IMR-90 (cell line): Measurements from ENCODE around the gene DNAJC22. TPM values are rescaled to one million over a fixed set of nuclear protein-coding genes. Genes with fewer than 3 reads are reported as not detected.

ENCODE experiments used
- ATAC-seq: fragments of 200-7000 bp; cut with Tn5 transposase; 2 replicates; pipeline ENCODE4 v1.9.1; 2020; ENCODE audit warnings: low read depth, mild to moderate bottlenecking, moderate library complexity
- BruUV-seq: library from RNA; stranded (reverse); fragments of 400-500 nt; replicated peaks from 2 replicates; lab custom pipeline; 2021; lab: Mats Ljungman, UMichigan
- CTCF ChIA-PET: fragments of 300-600 bp; formaldehyde crosslinking; extraction: SDS; loops from one replicate; lab custom pipeline; 2021; ENCODE audit warnings: antibody characterized with exemption; lab: Yijun Ruan, JAX
- POLR2A ChIA-PET: fragments of 300-600 bp; sonication (Branson Sonifier 250); formaldehyde crosslinking; loops from one replicate; lab custom pipeline; 2022; ENCODE audit warnings: antibody characterized with exemption; ENCODE audit not compliant: unreplicated experiment; lab: Charles Lee
- DNase-seq: peaks from one replicate; pipeline ENCODE4 v3.0.0; 2013
- H2AFZ ChIP-seq: replicated peaks from 2 replicates; pipeline ENCODE3; 2013; ENCODE audit warnings: low read length, mild to moderate bottlenecking; ENCODE audit not compliant: poor library complexity
- H2AK5ac ChIP-seq: 2 replicates; pipeline ENCODE4 v1.6.1; 2013; ENCODE audit warnings: low read depth, low read length, inconsistent platforms
- H2AK9ac ChIP-seq: replicated peaks from 2 replicates; pipeline ENCODE3; 2013; ENCODE audit warnings: mild to moderate bottlenecking, low read depth, low read length, moderate library complexity; ENCODE audit not compliant: poor library complexity
- H2BK120ac ChIP-seq: 2 replicates; pipeline ENCODE4 v1.6.1; 2013; ENCODE audit warnings: low read depth, low read length, inconsistent platforms
- H2BK15ac ChIP-seq: 3 replicates; pipeline ENCODE4 v1.6.1; 2013; ENCODE audit warnings: low read depth, low read length, inconsistent platforms
- H2BK20ac ChIP-seq: 2 replicates; pipeline ENCODE4 v1.6.1; 2013; ENCODE audit warnings: low read depth, mild to moderate bottlenecking, inconsistent platforms, low read length, moderate library complexity
- H2BK5ac ChIP-seq: 2 replicates; pipeline ENCODE4 v1.6.1; 2013; ENCODE audit warnings: mild to moderate bottlenecking, low read depth, low read length, inconsistent platforms; ENCODE audit not compliant: poor library complexity, severe bottlenecking
- H3K14ac ChIP-seq: replicated peaks from 2 replicates; pipeline ENCODE4 v1.6.1; 2013; ENCODE audit warnings: low read depth, low read length, inconsistent platforms
- H3K18ac ChIP-seq: 2 replicates; pipeline ENCODE4 v1.6.1; 2013; ENCODE audit warnings: low read depth, low read length, control low read depth
- H3K23ac ChIP-seq: 2 replicates; pipeline ENCODE4 v1.6.1; 2013; ENCODE audit warnings: low read depth, low read length, inconsistent platforms
- H3K27ac ChIP-seq: 2 replicates; pipeline ENCODE4 v1.5.1; 2013; ENCODE audit warnings: mild to moderate bottlenecking, control low read depth, low read length; ENCODE audit not compliant: insufficient read depth
- H3K27me3 ChIP-seq: 2 replicates; pipeline ENCODE4 v1.6.1; 2013; ENCODE audit warnings: low read length; ENCODE audit not compliant: control insufficient read depth, insufficient read depth
- H3K36me3 ChIP-seq: 2 replicates; pipeline ENCODE4 v1.6.1; 2013; ENCODE audit warnings: low read length, mixed read lengths; ENCODE audit not compliant: control insufficient read depth, insufficient read depth
- H3K4ac ChIP-seq: 2 replicates; pipeline ENCODE4 v1.6.1; 2013; ENCODE audit warnings: low read depth, low read length, inconsistent platforms
- H3K4me1 ChIP-seq: 2 replicates; pipeline ENCODE4 v1.6.1; 2013; ENCODE audit warnings: low read length, mixed read lengths; ENCODE audit not compliant: control insufficient read depth, insufficient read depth
- H3K4me2 ChIP-seq: 2 replicates; pipeline ENCODE4 v1.6.1; 2013; ENCODE audit warnings: low read depth, mild to moderate bottlenecking, control low read depth, low read length, moderate library complexity
- H3K4me3 ChIP-seq: 2 replicates; pipeline ENCODE4 v1.5.1; 2013; ENCODE audit warnings: low read depth, mild to moderate bottlenecking, control low read depth, low read length, moderate library complexity; ENCODE audit not compliant: insufficient read depth
- H3K56ac ChIP-seq: 2 replicates; pipeline ENCODE4 v1.6.1; 2013; ENCODE audit warnings: low read length, inconsistent platforms; ENCODE audit not compliant: insufficient read depth; ENCODE audit errors: extremely low read depth
- H3K79me1 ChIP-seq, 2 experiments: 2 replicates each; pipeline ENCODE4 v1.6.1; 2013; ENCODE audit warnings: low read length in 2 of 2, inconsistent platforms in 1 of 2, low read depth in 1 of 2
- H3K9ac ChIP-seq: 2 replicates; pipeline ENCODE4 v1.6.1; 2013; ENCODE audit warnings: low read depth, low read length, control low read depth
- H3K9me1 ChIP-seq: 2 replicates; pipeline ENCODE4 v1.6.1; 2013; ENCODE audit warnings: low read length, inconsistent platforms; ENCODE audit not compliant: insufficient read depth
- H3K9me3 ChIP-seq: 2 replicates; pipeline ENCODE4 v1.6.1; 2013; ENCODE audit warnings: low read length; ENCODE audit not compliant: control insufficient read depth, insufficient read depth
- H4K20me1 ChIP-seq: 2 replicates; pipeline ENCODE4 v1.6.1; 2013; ENCODE audit warnings: low read length, inconsistent platforms; ENCODE audit not compliant: insufficient read depth
- H4K5ac ChIP-seq: 2 replicates; pipeline ENCODE4 v1.6.1; 2013; ENCODE audit warnings: mild to moderate bottlenecking, low read depth, low read length, control low read depth
- H4K8ac ChIP-seq, 2 experiments: 2 replicates each; pipeline ENCODE4 v1.6.1; 2013; ENCODE audit warnings: low read depth in 2 of 2, low read length in 2 of 2, control low read depth in 1 of 2, inconsistent platforms in 1 of 2
- H4K91ac ChIP-seq: 2 replicates; pipeline ENCODE4 v1.6.1; 2013; ENCODE audit warnings: low read depth, low read length, inconsistent platforms; ENCODE audit not compliant: insufficient read depth
- BHLHE40 ChIP-seq: fragments of 150-350 bp; IDR thresholded peaks from 2 replicates; pipeline ENCODE4 v1.6.1; 2016; ENCODE audit warnings: mild to moderate bottlenecking, low read depth, low read length
- CEBPB ChIP-seq: IDR thresholded peaks from 2 replicates; pipeline ENCODE4 v1.6.1; 2012; ENCODE audit warnings: low read depth, low read length, improper control_type of control experiment
- CHD1 ChIP-seq: IDR thresholded peaks from 2 replicates; pipeline ENCODE4 v1.6.1; 2012; ENCODE audit warnings: low read depth, low read length, improper control_type of control experiment
- CTCF ChIP-seq: conservative IDR thresholded peaks from 2 replicates; pipeline ENCODE4 v1.5.1; 2012; ENCODE audit warnings: mild to moderate bottlenecking, low read depth, low read length, improper control_type of control experiment
- ELK1 ChIP-seq: fragments of 150-350 bp; IDR thresholded peaks from 2 replicates; pipeline ENCODE4 v1.6.1; 2016; ENCODE audit warnings: low read depth, mild to moderate bottlenecking, low read length, moderate library complexity, borderline replicate concordance
- FOS ChIP-seq: fragments of 150-350 bp; IDR thresholded peaks from 2 replicates; pipeline ENCODE4 v1.6.1; 2016; ENCODE audit warnings: low read depth, low read length
- MAFK ChIP-seq: IDR thresholded peaks from 2 replicates; pipeline ENCODE4 v1.6.1; 2012; ENCODE audit warnings: low read depth, low read length, improper control_type of control experiment
- MAZ ChIP-seq: IDR thresholded peaks from 2 replicates; pipeline ENCODE4 v1.6.1; 2012; ENCODE audit warnings: low read depth, mild to moderate bottlenecking, low read length, improper control_type of control experiment, moderate library complexity, borderline replicate concordance
- MXI1 ChIP-seq: IDR thresholded peaks from 2 replicates; pipeline ENCODE4 v1.6.1; 2012; ENCODE audit warnings: low read depth, mild to moderate bottlenecking, low read length, moderate library complexity, borderline replicate concordance
- NFE2L2 ChIP-seq: fragments of 150-350 bp; IDR thresholded peaks from 2 replicates; pipeline ENCODE4 v1.6.1; 2016; ENCODE audit warnings: low read depth, mild to moderate bottlenecking, low read length
- POLR2A ChIP-seq: IDR thresholded peaks from 2 replicates; pipeline ENCODE4 v1.6.1; 2012; ENCODE audit warnings: mild to moderate bottlenecking, low read depth, low read length
- RAD21 ChIP-seq: IDR thresholded peaks from 2 replicates; pipeline ENCODE4 v1.6.1; 2012; ENCODE audit warnings: low read length, improper control_type of control experiment
- RCOR1 ChIP-seq: IDR thresholded peaks from 2 replicates; pipeline ENCODE4 v1.6.1; 2012; ENCODE audit warnings: mild to moderate bottlenecking, low read length, improper control_type of control experiment; ENCODE audit not compliant: insufficient replicate concordance
- RFX5 ChIP-seq: IDR thresholded peaks from 2 replicates; pipeline ENCODE4 v1.8.0; 2012; ENCODE audit warnings: low read depth, mild to moderate bottlenecking, low read length, moderate library complexity
- SMC3 ChIP-seq: fragments of 150-350 bp; IDR thresholded peaks from 2 replicates; pipeline ENCODE4 v1.6.1; 2016; ENCODE audit warnings: low read depth, mild to moderate bottlenecking, antibody characterized with exemption, low read length, moderate library complexity
- USF2 ChIP-seq: fragments of 150-350 bp; IDR thresholded peaks from 2 replicates; pipeline ENCODE4 v1.6.1; 2017; ENCODE audit warnings: mild to moderate bottlenecking, antibody characterized with exemption, low read length, low read depth
- WGBS, 2 experiments: methylation state at CpG; one replicate each; pipeline versions ENCODE4 v1.1.5 to v1.1.7; 2013; ENCODE audit warnings: missing lambda C conversion rate in 2 of 2; ENCODE audit not compliant: insufficient read length in 1 of 2; ENCODE audit errors: extremely low coverage in 2 of 2; 5-methylcytosine and 5-hydroxymethylcytosine counted together
- dilution Hi-C: fragments of 300-500 bp; cut with HindIII; formaldehyde crosslinking; loops from one replicate; pipeline ENCODE4 v1.14.3; 2018; ENCODE audit warnings: low sequenced_read_pairs; ENCODE audit not compliant: unreplicated experiment
- in situ Hi-C: fragments of 300-500 bp; cut with MboI; formaldehyde crosslinking; loops from 3 replicates; pipeline ENCODE4 v1.14.3; 2019; ENCODE audit warnings: low sequenced_read_pairs, inconsistent platforms, mixed read lengths
- intact Hi-C: fragments of 100-400 bp; cut with micrococcal nuclease; formaldehyde crosslinking; loops from 2 replicates; pipeline ENCODE4 v1.10.0; 2022
- polyA plus RNA-seq, 3 experiments: library from polyadenylated mRNA; depleted of rRNA; stranded (reverse); fragments of >200 nt; gene quantifications; 2 replicates each; pipeline ENCODE4 v1.2.3, GENCODE V29; 2012; ENCODE audit warnings: low replicate concordance in 1 of 3
- total RNA-seq: library from RNA; depleted of rRNA; stranded (reverse); fragments of >200 nt; gene quantifications from 2 replicates; pipeline ENCODE4 v1.2.3, GENCODE V29; 2012

Gene DNAJC22
- total and polyA plus RNA-seq, 2 of the 4 experiments (the other 2 are of a cell fraction): 8.1 to 8.2 TPM

- in situ Hi-C loops: no loop called here
- CTCF ChIA-PET: interaction anchor here (1.0 to 2.3 kb wide), 3 partner anchors 10 to 228 kb away, joined by 4 to 8 read pairs (median 6); no protein-coding TSS in a partner anchor
- no peak overlapping the region for H4K91ac ChIP-seq
Measured at GRCh38 chr12:49352351-49352750, 5.7 kb downstream of the DNAJC22 start.

More at GRCh38 chr12:49352351-49352750, 5.7 kb downstream of the DNAJC22 start:
- no TSS peak for BruUV-seq
- no peak overlapping the region for H2AK5ac ChIP-seq
- H3K9me3 ChIP-seq: no peaks in the 10 kb centered on the region
- peaks cover 1% of the 10 kb centered on the region; the same call in 1 of the 2 replicates for H3K27me3 ChIP-seq
- H2AFZ ChIP-seq: no peak overlapping the region
- no peak overlapping the region for H2BK15ac ChIP-seq
- H3K56ac ChIP-seq: no peak overlapping the region
- no peak overlapping the region for H3K27ac ChIP-seq
- no peak overlapping the region for H3K18ac ChIP-seq
- no peak overlapping the region for H2BK120ac ChIP-seq
- no peak overlapping the region for H3K4me3 ChIP-seq
- H4K20me1 ChIP-seq: no peaks in the 10 kb centered on the region
- no CpG with 5 or more reads among the region's 2 CpGs for WGBS, 2 experiments
- no peak overlapping the region for H3K14ac ChIP-seq
- H3K23ac ChIP-seq: no peak overlapping the region
- ATAC-seq (no peak), DNase-seq (no peak)
- H3K4me2 ChIP-seq: no peak overlapping the region
- no peak overlapping the region for H3K4ac ChIP-seq
- TF ChIP-seq MAFK: no peak
- no peak for TF ChIP-seq USF2
- TF ChIP-seq CEBPB: no peak
- no peak for TF ChIP-seq CHD1
- no peak for TF ChIP-seq POLR2A
- TF ChIP-seq RCOR1: no peak
- no peak for TF ChIP-seq CTCF
- no peak for TF ChIP-seq BHLHE40
- no peak for TF ChIP-seq RFX5
- TF ChIP-seq NFE2L2: no peak
- TF ChIP-seq MAZ: no peak
- TF ChIP-seq RAD21: no peak
- no peak for TF ChIP-seq SMC3
- no peak for TF ChIP-seq MXI1
- no peak for TF ChIP-seq ELK1
- TF ChIP-seq FOS: no peak
- peaks cover 3% of the 10 kb centered on the region for H3K4me1 ChIP-seq
- peaks cover 5 to 17% of the 10 kb centered on the region in 2 experiments; a peak in 2 of 4 replicates for H3K79me1 ChIP-seq
- intact Hi-C loops (no loop called here), dilution Hi-C loops (loop anchor here (25.0 kb wide), 1 partner anchor 160 kb away; no protein-coding TSS in a partner anchor)
- no peak overlapping the region for H4K8ac ChIP-seq
- H2AK9ac ChIP-seq: no peak overlapping the region
- H3K36me3 ChIP-seq: no peaks in the 10 kb centered on the region
- no peak overlapping the region for H4K5ac ChIP-seq
- H2BK20ac ChIP-seq: no peak overlapping the region
- H2BK5ac ChIP-seq: no peak overlapping the region
- no peak overlapping the region for H3K9ac ChIP-seq
- peaks cover 2% of the 10 kb centered on the region; the same call in 1 of the 2 replicates for H3K9me1 ChIP-seq
- POLR2A ChIA-PET: no interaction called here
